Mucosa of rectum (tissue), 2 donors: ENCODE results near the gene GEMIN7.
A peak's percentile ranks its signal among the peaks of the same experiment; 100 is the strongest.

Experiments used
- H3K27ac ChIP-seq, 2 donors: one replicate each; pipeline ENCODE4 v1.7.0; 2013; ENCODE audit warnings: inconsistent platforms in 2 of 2, low read depth in 2 of 2, low read length in 2 of 2
- H3K27me3 ChIP-seq, 2 donors: one replicate each; pipeline ENCODE4 v1.7.0; 2013; ENCODE audit warnings: low read length in 2 of 2; ENCODE audit not compliant: control insufficient read depth in 2 of 2, insufficient read depth in 2 of 2
- H3K36me3 ChIP-seq, 2 donors: one replicate each; pipeline ENCODE4 v1.7.0; 2013; ENCODE audit warnings: low read length in 2 of 2; ENCODE audit not compliant: control insufficient read depth in 2 of 2, insufficient read depth in 2 of 2
- H3K4me1 ChIP-seq, 2 donors: one replicate each; pipeline ENCODE4 v1.7.0; 2013; ENCODE audit warnings: low read length in 2 of 2, mild to moderate bottlenecking in 1 of 2; ENCODE audit not compliant: control insufficient read depth in 2 of 2, insufficient read depth in 2 of 2
- H3K4me3 ChIP-seq, 2 donors: one replicate each; pipeline ENCODE4 v1.7.0; 2013; ENCODE audit warnings: low read length in 2 of 2
- H3K9ac ChIP-seq, 2 donors: one replicate each; pipeline ENCODE4 v1.7.0; 2013; ENCODE audit warnings: low read length in 2 of 2, low read depth in 1 of 2, mild to moderate bottlenecking in 1 of 2
- H3K9me3 ChIP-seq, 2 donors: one replicate each; pipeline ENCODE4 v1.7.0; 2013; ENCODE audit warnings: low read length in 2 of 2; ENCODE audit not compliant: control insufficient read depth in 2 of 2
- donor health status: healthy.
- donor health status: Normal muscosa, but diverticular disease.

The GEMIN7 gene

GRCh38 chr19:45086480-45086879 lies 7.4 kb downstream of the GEMIN7 start:
- Histone ChIP-seq H3K9ac (no peak overlapping the region), H3K9me3 (no peaks in the 10 kb centered on the region), H3K27ac (no peak overlapping the region), H3K36me3 (peaks cover 20 to 22% of the 10 kb centered on the region in 2 donors), H3K27me3 (no peaks in the 10 kb centered on the region), H3K4me3 (no peak overlapping the region), H3K4me1 (peaks cover 12 to 15% of the 10 kb centered on the region in 2 donors)

GRCh38 chr19:45087531-45087930 lies 8.5 kb downstream of the GEMIN7 start:
- Histone ChIP-seq H3K36me3 (peaks cover 13% of the 10 kb centered on the region in 2 donors), H3K4me1 (peaks cover 12 to 18% of the 10 kb centered on the region in 2 donors), H3K27ac (no peak overlapping the region), H3K4me3 (no peak overlapping the region), H3K27me3 (no peaks in the 10 kb centered on the region), H3K9me3 (no peaks in the 10 kb centered on the region), H3K9ac (no peak overlapping the region)

GRCh38 chr19:45090034-45090433 lies 11.0 kb downstream of the GEMIN7 start:
- no peaks in the 10 kb centered on the region for H3K27me3 ChIP-seq
- peaks cover 10 to 13% of the 10 kb centered on the region in 2 donors for H3K36me3 ChIP-seq
- H3K9me3 ChIP-seq, result no peaks in the 10 kb centered on the region
- H3K4me1 ChIP-seq, result peaks cover 26 to 34% of the 10 kb centered on the region in 2 donors
- H3K27ac ChIP-seq, result no peak overlapping the region
- no peak overlapping the region for H3K9ac ChIP-seq
- peak overlapping the region in 1 of 2 donors; percentile 5 for H3K4me3 ChIP-seq

- H3K9ac ChIP-seq, result peak overlapping the region; percentile 51 to 63
- peak overlapping the region; percentile 91 to 95 for H3K27ac ChIP-seq
- no peaks in the 10 kb centered on the region for H3K27me3 ChIP-seq
- peak overlapping the region; percentile 90 to 92 for H3K4me3 ChIP-seq
- H3K4me1 ChIP-seq, result peaks cover 26 to 34% of the 10 kb centered on the region in 2 donors
- peaks cover 6 to 13% of the 10 kb centered on the region in 2 donors for H3K36me3 ChIP-seq
- H3K9me3 ChIP-seq, result no peaks in the 10 kb centered on the region
Measured at GRCh38 chr19:45090606-45091005, 11.5 kb downstream of the GEMIN7 start.

GRCh38 chr19:45091031-45091923 lies 12.2 kb downstream of the GEMIN7 start:
- no peaks in the 10 kb centered on the region for H3K9me3 ChIP-seq
- peaks cover 4 to 11% of the 10 kb centered on the region in 2 donors for H3K36me3 ChIP-seq
- H3K4me1 ChIP-seq, result peaks cover 32 to 38% of the 10 kb centered on the region in 2 donors
- H3K27ac ChIP-seq, result peak overlapping the region; percentile 91 to 95
- peak overlapping the region; percentile 90 to 92 for H3K4me3 ChIP-seq
- peak overlapping the region; percentile 80 to 86 for H3K9ac ChIP-seq
- no peaks in the 10 kb centered on the region for H3K27me3 ChIP-seq

GRCh38 chr19:45092747-45093678 lies 14.0 kb downstream of the GEMIN7 start, which contains the start of gene PPP1R37:
PPP1R37 (plus strand) TSS chr19:45093179; CDS start chr19:45093326, 147 bp downstream.
- H3K4me1 ChIP-seq, result peaks cover 34 to 41% of the 10 kb centered on the region in 2 donors
- peak within 1 kb of the TSS; percentile 91 to 95 for H3K27ac ChIP-seq
- no peaks in the 10 kb centered on the region for H3K27me3 ChIP-seq
- H3K4me3 ChIP-seq, result peak within 1 kb of the TSS; percentile 90 to 92
- H3K36me3 ChIP-seq, result peaks cover 3 to 8% of the 10 kb centered on the region in 2 donors
- peak within 1 kb of the TSS; percentile 86 to 90 for H3K9ac ChIP-seq
- H3K9me3 ChIP-seq, result no peaks in the 10 kb centered on the region

- peaks cover 36 to 47% of the 10 kb centered on the region in 2 donors for H3K4me1 ChIP-seq
- no peak overlapping the region for H3K27ac ChIP-seq
- no peaks in the 10 kb centered on the region for H3K9me3 ChIP-seq
- no peaks in the 10 kb centered on the region for H3K27me3 ChIP-seq
- H3K4me3 ChIP-seq, result peak overlapping the region; percentile 90 to 92
- H3K9ac ChIP-seq, result peak overlapping the region; percentile 86 to 90
- H3K36me3 ChIP-seq, result peaks cover 3 to 8% of the 10 kb centered on the region in 2 donors
Measured at GRCh38 chr19:45094137-45094536, 15.1 kb downstream of the GEMIN7 start.

GRCh38 chr19:45094707-45095106 lies 15.6 kb downstream of the GEMIN7 start:
- H3K27me3 ChIP-seq, result no peaks in the 10 kb centered on the region
- peaks cover 36 to 47% of the 10 kb centered on the region in 2 donors for H3K4me1 ChIP-seq
- no peaks in the 10 kb centered on the region for H3K9me3 ChIP-seq
- no peak overlapping the region for H3K9ac ChIP-seq
- H3K27ac ChIP-seq, result no peak overlapping the region
- peaks cover 3 to 8% of the 10 kb centered on the region in 2 donors for H3K36me3 ChIP-seq
- peak overlapping the region in 1 of 2 donors; percentile 92 for H3K4me3 ChIP-seq

GRCh38 chr19:45095496-45096413 lies 16.7 kb downstream of the GEMIN7 start:
- no peaks in the 10 kb centered on the region for H3K27me3 ChIP-seq
- H3K4me1 ChIP-seq, result peaks cover 33 to 40% of the 10 kb centered on the region in 2 donors
- no peak overlapping the region for H3K27ac ChIP-seq
- no peak overlapping the region for H3K9ac ChIP-seq
- peaks cover 0 to 2% of the 10 kb centered on the region in 2 donors for H3K36me3 ChIP-seq
- H3K4me3 ChIP-seq, result no peak overlapping the region
- H3K9me3 ChIP-seq, result no peaks in the 10 kb centered on the region
